ENCODE results near the gene BCAS3. TPM values are rescaled to one million over a fixed set of nuclear protein-coding genes. Genes with fewer than 3 reads are reported as not detected.
A peak's percentile ranks its signal among the peaks of the same experiment; 100 is the strongest.

The BCAS3 gene
- total RNA-seq, 1 experiment from 2014 or later = 11.4 TPM

- no peak for DNase-seq
- H3K36me3 ChIP-seq (replicated peaks; ENCODE audit: control insufficient read depth, insufficient read depth, low read length) = no peaks in the 10 kb centered on the region
- H3K27me3 ChIP-seq (ENCODE audit: control insufficient read depth, insufficient read depth, low read length) = peaks cover 35% of the 10 kb centered on the region
- H3K4me3 ChIP-seq (ENCODE audit: insufficient read depth, low read depth, low read length) = no peak overlapping the region
Measured at GRCh38 chr17:61391595-61392291, 714.1 kb downstream of the BCAS3 start.

- H3K36me3 ChIP-seq (replicated peaks; ENCODE audit: control insufficient read depth, insufficient read depth, low read length) = no peaks in the 10 kb centered on the region
- H3K27me3 ChIP-seq (ENCODE audit: control insufficient read depth, insufficient read depth, low read length) = peaks cover 44% of the 10 kb centered on the region
- no peak overlapping the region for H3K4me3 ChIP-seq (ENCODE audit: insufficient read depth, low read depth, low read length)
- DNase-seq = no peak
Measured at GRCh38 chr17:61392679-61393078, 715.0 kb downstream of the BCAS3 start.

- H3K27me3 ChIP-seq (ENCODE audit: control insufficient read depth, insufficient read depth, low read length) = peaks cover 52% of the 10 kb centered on the region
Measured at GRCh38 chr17:61393550-61393903, 715.9 kb downstream of the BCAS3 start.

GRCh38 chr17:61393904-61394629, 716.4 kb downstream of the BCAS3 start:
- H3K4me3 ChIP-seq (ENCODE audit: insufficient read depth, low read depth, low read length) = no peak overlapping the region
- no peaks in the 10 kb centered on the region for H3K36me3 ChIP-seq (replicated peaks; ENCODE audit: control insufficient read depth, insufficient read depth, low read length)
- peaks cover 57% of the 10 kb centered on the region for H3K27me3 ChIP-seq (ENCODE audit: control insufficient read depth, insufficient read depth, low read length)
- no peak for DNase-seq

More at GRCh38 chr17:61393550-61393903, 715.9 kb downstream of the BCAS3 start:
- no peaks in the 10 kb centered on the region for H3K36me3 ChIP-seq (replicated peaks; ENCODE audit: control insufficient read depth, insufficient read depth, low read length)
- DNase-seq = peak; percentile 69
- no peak overlapping the region for H3K4me3 ChIP-seq (ENCODE audit: insufficient read depth, low read depth, low read length)

- H3K27me3 ChIP-seq (ENCODE audit: control insufficient read depth, insufficient read depth, low read length) = peaks cover 64% of the 10 kb centered on the region
Measured at GRCh38 chr17:61394630-61395408, 717.2 kb downstream of the BCAS3 start.

GRCh38 chr17:61395409-61395982, 717.8 kb downstream of the BCAS3 start:
- DNase-seq = peak; percentile 89
- H3K4me3 ChIP-seq (ENCODE audit: insufficient read depth, low read depth, low read length) = peak overlapping the region; percentile 12; the same call in 1 of the 2 replicates
- no peaks in the 10 kb centered on the region for H3K36me3 ChIP-seq (replicated peaks; ENCODE audit: control insufficient read depth, insufficient read depth, low read length)
- peaks cover 70% of the 10 kb centered on the region for H3K27me3 ChIP-seq (ENCODE audit: control insufficient read depth, insufficient read depth, low read length)

More at GRCh38 chr17:61394630-61395408, 717.2 kb downstream of the BCAS3 start:
- Histone ChIP-seq H3K36me3 (replicated peaks; ENCODE audit: control insufficient read depth, insufficient read depth, low read length) (no peaks in the 10 kb centered on the region), H3K4me3 (ENCODE audit: insufficient read depth, low read depth, low read length) (no peak overlapping the region)
- no peak for DNase-seq

- peak overlapping the region; percentile 12; the same call in 1 of the 2 replicates for H3K4me3 ChIP-seq (ENCODE audit: insufficient read depth, low read depth, low read length)
- no peaks in the 10 kb centered on the region for H3K36me3 ChIP-seq (replicated peaks; ENCODE audit: control insufficient read depth, insufficient read depth, low read length)
- peaks cover 75% of the 10 kb centered on the region for H3K27me3 ChIP-seq (ENCODE audit: control insufficient read depth, insufficient read depth, low read length)
- peak; percentile 81 for DNase-seq
Measured at GRCh38 chr17:61395983-61396585, 718.4 kb downstream of the BCAS3 start.

- Histone ChIP-seq H3K27me3 (ENCODE audit: control insufficient read depth, insufficient read depth, low read length) (peaks cover 81% of the 10 kb centered on the region), H3K4me3 (ENCODE audit: insufficient read depth, low read depth, low read length) (peak overlapping the region; percentile 10; the same call in 1 of the 2 replicates), H3K36me3 (replicated peaks; ENCODE audit: control insufficient read depth, insufficient read depth, low read length) (no peaks in the 10 kb centered on the region)
- peak; percentile 75 for DNase-seq
Measured at GRCh38 chr17:61396586-61397085, 719.0 kb downstream of the BCAS3 start.

- Histone ChIP-seq H3K4me3 (ENCODE audit: insufficient read depth, low read depth, low read length) (peak overlapping the region; percentile 12; the same call in 1 of the 2 replicates), H3K27me3 (ENCODE audit: control insufficient read depth, insufficient read depth, low read length) (peaks cover 87% of the 10 kb centered on the region), H3K36me3 (replicated peaks; ENCODE audit: control insufficient read depth, insufficient read depth, low read length) (no peaks in the 10 kb centered on the region)
- peak; percentile 91 for DNase-seq
Measured at GRCh38 chr17:61397086-61397842, 719.6 kb downstream of the BCAS3 start.

- Histone ChIP-seq H3K27me3 (ENCODE audit: control insufficient read depth, insufficient read depth, low read length) (peaks cover 97% of the 10 kb centered on the region), H3K36me3 (replicated peaks; ENCODE audit: control insufficient read depth, insufficient read depth, low read length) (no peaks in the 10 kb centered on the region), H3K4me3 (ENCODE audit: insufficient read depth, low read depth, low read length) (peak overlapping the region; percentile 34; the same call in 1 of the 2 replicates)
- DNase-seq = no peak
Measured at GRCh38 chr17:61398721-61399130, 721.1 kb downstream of the BCAS3 start.

- Histone ChIP-seq H3K4me3 (ENCODE audit: insufficient read depth, low read depth, low read length) (peak within 1 kb of the TSS; percentile 34), H3K27me3 (ENCODE audit: control insufficient read depth, insufficient read depth, low read length) (peaks cover 97% of the 10 kb centered on the region), H3K36me3 (replicated peaks; ENCODE audit: control insufficient read depth, insufficient read depth, low read length) (no peaks in the 10 kb centered on the region)
- DNase-seq = peak; percentile 96
Measured at GRCh38 chr17:61399131-61400065, 721.7 kb downstream of the BCAS3 start, which contains the start of gene TBX2. TBX2 (plus strand) TSS chr17:61399843; CDS start chr17:61400177, 334 bp downstream.

- no peaks in the 10 kb centered on the region for H3K36me3 ChIP-seq (replicated peaks; ENCODE audit: control insufficient read depth, insufficient read depth, low read length)
- H3K4me3 ChIP-seq (ENCODE audit: insufficient read depth, low read depth, low read length) = no peak overlapping the region
- H3K27me3 ChIP-seq (ENCODE audit: control insufficient read depth, insufficient read depth, low read length) = peaks cover 97% of the 10 kb centered on the region
- DNase-seq = peak; percentile 87
Measured at GRCh38 chr17:61400066-61400716, 722.5 kb downstream of the BCAS3 start.
